Stimulated activated CD8-positive, alpha-beta memory T cell treated with anti-CD3 and anti-CD28 coated beads, Interleukin-15, amount 100 ng/mL, for 1 hour (primary cell): ENCODE measurements around the gene CALCB.

Experiments used
- DNase-seq: peaks from one replicate; pipeline ENCODE4 v3.0.0-alpha.2; 2020; ENCODE audit warnings: low read depth

Gene CALCB

DNA sequence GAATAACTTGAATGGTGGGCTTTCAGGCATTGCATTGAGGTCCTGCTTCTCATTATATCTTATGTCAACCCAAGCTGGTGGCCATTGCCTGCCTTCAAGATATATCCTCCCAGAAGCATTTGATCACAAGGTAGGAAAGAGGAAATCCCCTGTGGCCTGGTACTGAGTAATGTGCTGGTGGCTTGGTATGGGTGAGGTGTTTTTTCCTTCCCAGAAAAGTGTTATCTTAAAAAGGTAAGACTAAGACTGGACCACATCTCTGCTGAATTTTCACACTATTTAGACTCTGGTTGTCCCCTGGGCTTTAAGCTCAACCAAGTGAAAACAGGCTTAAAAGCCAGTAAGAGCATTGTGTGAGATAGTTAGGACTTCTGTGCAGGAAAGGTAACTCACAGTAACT, 45.0 kb downstream of the CALCB start:
- no peak for DNase-seq

DNA sequence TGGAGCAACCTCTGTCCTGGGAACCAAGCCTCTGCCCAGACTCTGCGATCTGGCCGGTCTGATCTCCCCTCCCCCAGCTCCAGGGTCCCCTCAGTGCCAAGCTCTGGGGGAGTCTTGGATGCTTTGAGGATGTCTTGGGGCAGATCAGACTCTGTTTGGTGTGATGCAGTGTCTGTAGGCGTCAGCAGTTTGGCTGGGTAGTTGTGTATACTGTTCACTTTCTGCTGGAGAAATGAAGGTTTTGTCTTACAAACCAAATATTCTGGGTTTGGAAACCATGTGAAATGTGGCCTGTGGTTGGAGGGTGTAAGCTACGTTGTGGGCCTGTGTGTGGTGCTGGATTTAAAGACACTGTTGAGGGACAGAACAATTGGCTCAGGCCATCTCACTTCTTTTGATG, 46.0 kb downstream of the CALCB start:
- no peak for DNase-seq

DNA sequence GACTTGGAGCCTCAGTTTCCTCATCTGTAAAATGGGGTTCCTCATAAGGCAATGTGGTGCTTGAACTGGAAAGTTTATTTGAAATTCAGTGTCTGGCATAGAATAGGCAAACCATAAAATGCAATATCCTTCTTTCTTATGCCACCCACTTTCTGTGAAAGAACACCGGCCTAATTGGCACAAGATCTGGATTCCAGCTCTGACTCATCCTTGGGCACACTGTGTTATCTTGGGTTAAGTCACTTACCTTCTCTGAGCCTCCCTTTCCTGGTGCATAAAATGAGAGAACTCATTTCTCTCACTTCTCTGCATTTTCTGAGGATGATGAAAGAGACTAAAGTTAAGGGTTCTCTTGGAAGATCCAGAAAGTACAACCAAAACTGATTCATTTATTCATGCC, 46.4 kb downstream of the CALCB start:
- DNase-seq, result no peak

DNA sequence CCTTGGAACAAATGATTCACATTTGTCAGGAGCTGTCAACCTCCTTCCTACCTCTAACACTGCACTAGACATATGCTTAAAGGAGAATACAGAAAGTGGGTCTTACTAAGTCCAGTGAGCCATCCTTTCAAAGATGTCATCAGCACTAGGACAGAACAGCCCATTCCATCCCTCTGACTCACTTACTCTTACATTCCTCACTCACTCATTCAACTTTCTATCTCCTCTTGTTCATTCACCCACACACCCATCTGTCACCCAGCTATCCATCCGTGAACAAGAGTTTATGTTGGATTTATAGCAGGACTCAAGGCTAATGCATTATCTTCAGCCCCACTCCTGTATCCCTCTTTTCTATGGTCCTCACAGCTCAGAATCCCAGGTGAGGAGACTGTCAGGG, 50.5 kb downstream of the CALCB start:
- no peak for DNase-seq

DNA sequence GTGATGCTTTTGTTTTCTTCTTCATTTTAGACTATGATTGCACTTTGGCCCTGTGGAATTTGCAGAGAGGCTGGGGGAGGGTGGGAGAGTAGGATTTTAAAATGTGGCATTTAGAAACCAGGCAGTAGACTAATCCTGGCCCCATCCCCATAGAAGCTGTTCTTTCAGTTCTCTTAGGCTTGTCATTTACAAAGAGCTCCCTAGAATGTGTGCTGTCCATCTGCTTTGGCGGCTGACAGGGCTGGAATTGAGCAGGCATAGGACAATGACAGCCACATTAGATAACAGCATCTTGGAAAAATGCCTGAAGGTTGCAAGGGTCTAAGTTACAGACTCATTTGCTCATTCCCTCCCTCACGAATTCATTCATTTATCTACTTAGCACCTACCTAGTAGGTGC, 51.1 kb downstream of the CALCB start:
- DNase-seq, result no peak

DNA sequence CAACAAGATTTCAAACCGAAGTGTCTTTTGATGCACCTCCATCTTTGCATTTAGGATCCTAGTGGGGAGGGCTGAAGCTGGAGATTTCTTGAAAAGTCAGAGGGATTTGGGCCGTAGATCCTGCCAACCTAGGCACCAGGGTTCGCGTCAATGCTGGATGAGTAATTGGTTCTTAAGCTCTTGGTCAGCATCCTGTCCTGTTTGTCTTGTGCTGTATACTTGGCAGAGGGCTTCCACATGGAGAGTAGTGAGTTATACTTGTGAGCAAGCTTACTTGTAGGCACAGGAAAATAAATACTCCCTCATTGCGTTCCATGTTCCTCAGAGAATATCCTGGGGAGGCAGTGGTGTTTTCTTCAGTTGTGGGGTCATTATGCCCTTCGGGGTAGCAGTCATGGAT, 53.9 kb downstream of the CALCB start:
- no peak for DNase-seq
